ENCODE data around the gene SMOC2.

DNA sequence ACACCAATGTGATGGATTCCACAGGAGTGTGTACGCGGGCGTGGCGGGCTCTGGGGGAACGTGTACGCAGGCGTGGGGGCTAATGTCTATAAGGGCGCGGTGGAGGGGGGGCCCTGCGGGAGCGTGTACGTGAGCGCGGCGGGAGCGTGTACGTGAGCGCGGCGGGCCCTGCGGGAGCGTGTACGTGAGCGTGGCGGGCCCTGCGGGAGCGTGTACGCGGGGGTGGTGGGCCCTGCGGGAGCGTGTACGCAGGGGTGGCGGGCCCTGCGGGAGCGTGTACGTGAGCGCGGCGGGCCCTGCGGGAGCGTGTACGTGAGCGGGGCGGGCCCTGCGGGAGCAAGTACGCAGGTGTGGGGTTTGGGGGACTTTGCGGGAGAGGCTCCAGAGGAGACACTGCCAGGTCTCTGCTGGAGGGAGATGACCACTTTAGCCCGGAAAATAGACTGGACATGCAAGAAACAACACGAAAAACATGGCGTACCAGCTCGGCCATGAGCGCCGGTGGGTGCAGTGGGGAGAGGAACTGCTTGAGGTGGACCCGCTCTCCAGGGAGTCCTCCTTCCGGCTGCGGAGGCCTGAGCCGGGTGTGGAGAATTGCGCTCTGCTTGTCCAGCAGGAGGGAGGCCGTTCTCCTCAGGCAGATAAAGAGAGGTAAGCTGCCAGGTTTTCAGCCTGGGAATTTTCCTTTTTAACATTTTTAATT lies 27.8 kb upstream of the SMOC2 start:
- TF ChIP-seq, protein P1, sequence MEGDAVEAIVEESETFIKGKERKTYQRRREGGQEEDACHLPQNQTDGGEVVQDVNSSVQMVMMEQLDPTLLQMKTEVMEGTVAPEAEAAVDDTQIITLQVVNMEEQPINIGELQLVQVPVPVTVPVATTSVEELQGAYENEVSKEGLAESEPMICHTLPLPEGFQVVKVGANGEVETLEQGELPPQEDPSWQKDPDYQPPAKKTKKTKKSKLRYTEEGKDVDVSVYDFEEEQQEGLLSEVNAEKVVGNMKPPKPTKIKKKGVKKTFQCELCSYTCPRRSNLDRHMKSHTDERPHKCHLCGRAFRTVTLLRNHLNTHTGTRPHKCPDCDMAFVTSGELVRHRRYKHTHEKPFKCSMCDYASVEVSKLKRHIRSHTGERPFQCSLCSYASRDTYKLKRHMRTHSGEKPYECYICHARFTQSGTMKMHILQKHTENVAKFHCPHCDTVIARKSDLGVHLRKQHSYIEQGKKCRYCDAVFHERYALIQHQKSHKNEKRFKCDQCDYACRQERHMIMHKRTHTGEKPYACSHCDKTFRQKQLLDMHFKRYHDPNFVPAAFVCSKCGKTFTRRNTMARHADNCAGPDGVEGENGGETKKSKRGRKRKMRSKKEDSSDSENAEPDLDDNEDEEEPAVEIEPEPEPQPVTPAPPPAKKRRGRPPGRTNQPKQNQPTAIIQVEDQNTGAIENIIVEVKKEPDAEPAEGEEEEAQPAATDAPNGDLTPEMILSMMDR (IDR thresholded peaks at IDR 0.05), result no peak
- TF ChIP-seq EZH2 (IDR thresholded peaks at IDR 0.05; ENCODE audit: borderline replicate concordance, insufficient read depth, low read depth, low read length, poor library complexity, severe bottlenecking), result no peak

All from B cell (primary cell).